B cell (primary cell): ENCODE data around the gene TAS2R4. TPM values are rescaled to one million over a fixed set of nuclear protein-coding genes. Genes with fewer than 3 reads are reported as not detected.
A peak's percentile ranks its signal among the peaks of the same experiment; 100 is the strongest.

Experiments used
- ATAC-seq: fragments of 200-7000 bp; cut with Tn5 transposase; one replicate; pipeline ENCODE4 v1.10.0; 2021; ENCODE audit warnings: low read depth, mild to moderate bottlenecking, moderate number of reproducible peaks, moderate library complexity
- CTCF ChIA-PET: fragments of 350-600 bp; sonication (Branson Sonifier 250); formaldehyde crosslinking; loops from one replicate; lab custom pipeline; 2021; ENCODE audit warnings: antibody characterized with exemption, inconsistent platforms; lab: Charles Lee
- POLR2A ChIA-PET: fragments of 350-600 bp; sonication (Branson Sonifier 250); formaldehyde crosslinking; loops from one replicate; lab custom pipeline; 2021; ENCODE audit warnings: antibody characterized with exemption; lab: Charles Lee
- DNase-seq: peaks from one replicate; pipeline ENCODE4 v3.0.0; 2013
- H2AFZ ChIP-seq: 2 replicates; pipeline ENCODE4 v1.6.1; 2012; ENCODE audit warnings: mild to moderate bottlenecking, low read depth, low read length; ENCODE audit not compliant: insufficient read depth, poor library complexity, severe bottlenecking
- H3K27ac ChIP-seq, 2 donors: 1 replicate in 1 of 2; 2 replicates in 1 of 2; pipeline ENCODE4 v1.5.1; 2012 to 2013; ENCODE audit warnings: low read length in 2 of 2, mild to moderate bottlenecking in 2 of 2, moderate library complexity in 1 of 2
- H3K27me3 ChIP-seq, 4 experiments: fragments of 200-600 bp in 1 of 4; sonication (generic) in 1 of 4; replicated peaks in 1 of 4; 1 replicate in 2 of 4; 2 replicates in 2 of 4; pipeline versions ENCODE4 v1.6.1 to v1.7.0; 2013 to 2016; ENCODE audit warnings: low read length in 3 of 4, mild to moderate bottlenecking in 2 of 4, mixed read lengths in 1 of 4, moderate library complexity in 1 of 4; ENCODE audit not compliant: insufficient read depth in 4 of 4, control insufficient read depth in 3 of 4; ENCODE audit errors: control extremely low read depth in 1 of 4
- H3K36me3 ChIP-seq, 2 experiments: replicated peaks in 1 of 2; 1 replicate in 1 of 2; 2 replicates in 1 of 2; pipeline versions ENCODE4 v1.6.1 to v1.7.1; 2013; ENCODE audit warnings: low read length in 1 of 2; ENCODE audit not compliant: insufficient read depth in 2 of 2, control insufficient read depth in 1 of 2; ENCODE audit errors: control extremely low read depth in 1 of 2, extremely low read depth in 1 of 2
- H3K4me1 ChIP-seq, 2 donors: fragments of 200-600 bp in 1 of 2; sonication (generic) in 1 of 2; 1 replicate in 1 of 2; 2 replicates in 1 of 2; pipeline versions ENCODE4 v1.5.1 to v1.6.1; 2013 to 2017; ENCODE audit warnings: low read length in 2 of 2; ENCODE audit not compliant: control insufficient read depth in 2 of 2, insufficient read depth in 2 of 2
- H3K4me2 ChIP-seq: replicated peaks from 2 replicates; pipeline ENCODE3; 2012; ENCODE audit warnings: mild to moderate bottlenecking, low read depth, low read length; ENCODE audit not compliant: poor library complexity, severe bottlenecking
- H3K4me3 ChIP-seq, 5 experiments: fragments of 200-600 bp in 1 of 5; sonication (generic) in 1 of 5; 1 replicate in 3 of 5; 2 replicates in 2 of 5; pipeline versions ENCODE4 v1.5.1 to v1.7.0; 2011 to 2016; ENCODE audit warnings: low read length in 4 of 5, mild to moderate bottlenecking in 4 of 5, low read depth in 2 of 5, control low read depth in 1 of 5, moderate library complexity in 1 of 5; ENCODE audit not compliant: insufficient read depth in 1 of 5; ENCODE audit errors: control extremely low read depth in 1 of 5, extremely low read depth in 1 of 5
- H3K79me2 ChIP-seq: fragments of 200-600 bp; sonication (generic); one replicate; pipeline ENCODE4 v1.6.0; 2016; ENCODE audit warnings: low read length; ENCODE audit not compliant: control insufficient read depth, insufficient read depth
- H3K9ac ChIP-seq: fragments of 200-600 bp; sonication (generic); 2 replicates; pipeline ENCODE4 v1.6.1; 2017; ENCODE audit warnings: mild to moderate bottlenecking, low read length, moderate library complexity
- H3K9me3 ChIP-seq, 3 donors: one replicate each; pipeline versions ENCODE4 v1.6.1 to v1.7.1; 2013; ENCODE audit warnings: low read length in 2 of 3; ENCODE audit not compliant: control insufficient read depth in 2 of 3, insufficient read depth in 1 of 3; ENCODE audit errors: control extremely low read depth in 1 of 3
- H4K20me1 ChIP-seq: 2 replicates; pipeline ENCODE4 v1.6.0; 2012; ENCODE audit warnings: mild to moderate bottlenecking, low read length; ENCODE audit not compliant: insufficient read depth, control insufficient read depth, poor library complexity, severe bottlenecking
- H3K27ac Mint-ChIP-seq: one replicate; pipeline ENCODE4 v1.8.0; 2021; ENCODE audit warnings: mixed read lengths
- H3K27me3 Mint-ChIP-seq: one replicate; pipeline ENCODE4 v1.8.0; 2021; ENCODE audit warnings: mixed read lengths
- H3K4me1 Mint-ChIP-seq: one replicate; pipeline ENCODE4 v1.8.0; 2021; ENCODE audit warnings: mixed read lengths
- H3K4me3 Mint-ChIP-seq: one replicate; pipeline ENCODE4 v1.8.0; 2021; ENCODE audit warnings: mixed read lengths
- H3K9me3 Mint-ChIP-seq: one replicate; pipeline ENCODE4 v1.8.0; 2022; ENCODE audit warnings: mixed read lengths; ENCODE audit not compliant: insufficient read depth
- CTCF ChIP-seq: fragments of 200-600 bp; IDR thresholded peaks from one replicate; pipeline ENCODE4 v1.8.0; 2022; ENCODE audit warnings: antibody characterized with exemption, mild to moderate bottlenecking
- EZH2 ChIP-seq: IDR thresholded peaks from 2 replicates; pipeline ENCODE4 v1.6.1; 2012; ENCODE audit warnings: borderline replicate concordance, low read depth, mild to moderate bottlenecking, moderate library complexity, low read length; ENCODE audit not compliant: insufficient read depth, poor library complexity, severe bottlenecking
- WGBS: methylation state at CpG from one replicate; pipeline ENCODE4 v1.1.5; 2013; ENCODE audit warnings: missing lambda C conversion rate; ENCODE audit not compliant: insufficient coverage; 5-methylcytosine and 5-hydroxymethylcytosine counted together
- intact Hi-C: fragments of 100-400 bp; cut with micrococcal nuclease; formaldehyde crosslinking; loops from one replicate; pipeline ENCODE4 v1.10.0; 2022
- polyA plus RNA-seq: library from polyadenylated mRNA; depleted of rRNA; stranded (reverse); fragments of >200 nt; gene quantifications from 2 replicates; pipeline ENCODE4 v1.2.3, GENCODE V29; 2012
- total RNA-seq, 2 donors: library from RNA; stranded (reverse); fragments of 120-200 nt in 1 of 2; gene quantifications; 1 replicate in 1 of 2; 2 replicates in 1 of 2; pipeline versions ENCODE4 v1.2.3 to v1.2.4, GENCODE V29; 2013 to 2022

The TAS2R4 gene
- total and polyA plus RNA-seq, 2 donors (not counting 1 experiment from before 2014, with no cell fraction given), result 0.39 to 5.4 TPM

GRCh38 chr7:141731476-141732149 lies 44.9 kb upstream of the TAS2R4 start:
- ATAC-seq (no peak), DNase-seq (no peak)
- H3K27me3 Mint-ChIP-seq, result no peaks in the 10 kb centered on the region
- ChIA-PET CTCF (interaction anchor here (0.7 to 1.1 kb wide), 3 partner anchors 28 to 77 kb away, joined by 3 read pairs; no protein-coding TSS in a partner anchor), POLR2A (no interaction called here)
- H3K27ac Mint-ChIP-seq, result no peak overlapping the region
- H3K79me2 ChIP-seq, result no peaks in the 10 kb centered on the region
- no peak overlapping the region for H2AFZ ChIP-seq
- no peaks in the 10 kb centered on the region for H3K9me3 ChIP-seq
- intact Hi-C loops, result no loop called here
- WGBS, result 97% methylated on average over 8 of the region's 24 CpGs
- no peaks in the 10 kb centered on the region for H3K36me3 ChIP-seq
- H3K27ac ChIP-seq, result no peak overlapping the region
- no peaks in the 10 kb centered on the region for H4K20me1 ChIP-seq
- H3K4me1 ChIP-seq, result no peaks in the 10 kb centered on the region
- no peak overlapping the region for H3K4me2 ChIP-seq
- no peak overlapping the region for H3K4me3 ChIP-seq
- H3K27me3 ChIP-seq, result no peaks in the 10 kb centered on the region
- H3K9me3 Mint-ChIP-seq, result no peaks in the 10 kb centered on the region
- H3K9ac ChIP-seq, result no peak overlapping the region
- TF ChIP-seq EZH2 (no peak), CTCF (no peak)
- no peaks in the 10 kb centered on the region for H3K4me1 Mint-ChIP-seq
- H3K4me3 Mint-ChIP-seq, result peak overlapping the region; percentile 11

- H4K20me1 ChIP-seq, result no peaks in the 10 kb centered on the region
- peak overlapping the region; percentile 66 to 93 (median 90) for H3K4me3 ChIP-seq
- H3K9me3 ChIP-seq, result no peaks in the 10 kb centered on the region
- peak overlapping the region; percentile 97 for H3K27ac Mint-ChIP-seq
- peaks cover 19 to 20% of the 10 kb centered on the region in 2 donors for H3K4me1 ChIP-seq
- H3K27ac ChIP-seq, result peak overlapping the region; percentile 84 to 92
- H3K4me2 ChIP-seq, result peak overlapping the region; percentile 61
- POLR2A ChIA-PET, result interaction anchor here (0.7 to 2.2 kb wide), 4 partner anchors 35 to 88 kb away, joined by 3 to 21 read pairs (median 4); partner anchors contain the start of gene DENND11
- H3K79me2 ChIP-seq, result peaks cover 29% of the 10 kb centered on the region
- H3K27me3 ChIP-seq, result no peaks in the 10 kb centered on the region
- TF ChIP-seq CTCF (no peak), EZH2 (no peak)
- ATAC-seq, result no peak
- no peaks in the 10 kb centered on the region for H3K9me3 Mint-ChIP-seq
- peak; percentile 38 for DNase-seq
- H3K4me1 Mint-ChIP-seq, result peaks cover 37% of the 10 kb centered on the region
- CTCF ChIA-PET, result interaction anchor here (0.7 to 7.6 kb wide), 16 partner anchors 11 to 723 kb away, joined by 3 to 66 read pairs (median 4); partner anchors contain the start of genes DENND11, MRPS33 and WEE2
- peaks cover 4 to 19% of the 10 kb centered on the region in 2 experiments for H3K36me3 ChIP-seq
- peak overlapping the region; percentile 95 for H3K4me3 Mint-ChIP-seq
- H3K9ac ChIP-seq, result peak overlapping the region; percentile 72
- intact Hi-C loops, result loop anchor here (5.0 kb wide), 1 partner anchor 1560 kb away; the partner anchor contains the start of gene KDM7A
- WGBS, result 70% methylated on average over 5 of the region's 11 CpGs
- H2AFZ ChIP-seq, result peak overlapping the region; percentile 79
- H3K27me3 Mint-ChIP-seq, result no peaks in the 10 kb centered on the region
Observed at GRCh38 chr7:141737118-141737835, 39.2 kb upstream of the TAS2R4 start.
